T-helper 22 cell (primary cell): ENCODE results near the gene DENND1A.

Experiments used
- DNase-seq: peaks from one replicate; pipeline ENCODE4 v3.0.0-alpha.2; 2020; ENCODE audit warnings: low read depth

Gene DENND1A

DNA sequence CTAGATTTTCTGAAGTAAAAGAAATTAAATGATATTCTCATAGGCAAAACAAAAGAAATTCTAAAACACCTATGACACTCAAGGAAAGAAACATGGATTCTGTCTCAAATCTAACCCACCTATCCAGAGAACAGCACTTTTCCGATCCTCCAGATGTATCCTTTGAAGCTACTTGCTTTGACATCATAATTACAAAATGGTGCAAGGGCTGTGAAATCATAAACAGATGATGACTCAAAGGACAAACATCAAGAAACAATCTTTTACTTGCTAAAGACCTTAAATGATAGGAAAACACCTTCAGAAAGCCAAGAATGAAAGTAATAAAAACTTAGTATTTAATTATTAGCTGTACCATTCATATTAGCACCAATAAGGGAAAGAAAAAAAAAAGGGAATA, 202.6 kb downstream of the DENND1A start:
- no peak for DNase-seq

DNA sequence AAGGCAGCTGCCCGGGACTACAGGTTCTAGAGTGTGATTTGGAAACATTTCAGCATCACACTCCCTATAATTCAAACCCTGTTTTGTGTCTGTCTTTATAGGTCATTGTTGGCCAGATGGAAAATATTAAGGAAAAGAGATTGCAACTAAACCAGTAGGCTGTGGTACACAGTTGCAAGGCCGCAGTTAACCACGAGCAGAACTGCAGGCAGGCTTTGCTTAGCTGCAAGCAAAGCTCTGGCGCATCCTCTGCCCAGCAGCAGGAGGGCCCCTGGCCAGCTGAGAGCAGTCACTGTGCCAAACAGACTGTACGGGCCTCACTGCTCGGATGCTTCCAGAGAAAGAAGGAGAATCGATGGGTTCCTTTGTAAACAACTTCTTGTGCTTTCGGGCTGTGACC, 204.5 kb downstream of the DENND1A start:
- no peak for DNase-seq

DNA sequence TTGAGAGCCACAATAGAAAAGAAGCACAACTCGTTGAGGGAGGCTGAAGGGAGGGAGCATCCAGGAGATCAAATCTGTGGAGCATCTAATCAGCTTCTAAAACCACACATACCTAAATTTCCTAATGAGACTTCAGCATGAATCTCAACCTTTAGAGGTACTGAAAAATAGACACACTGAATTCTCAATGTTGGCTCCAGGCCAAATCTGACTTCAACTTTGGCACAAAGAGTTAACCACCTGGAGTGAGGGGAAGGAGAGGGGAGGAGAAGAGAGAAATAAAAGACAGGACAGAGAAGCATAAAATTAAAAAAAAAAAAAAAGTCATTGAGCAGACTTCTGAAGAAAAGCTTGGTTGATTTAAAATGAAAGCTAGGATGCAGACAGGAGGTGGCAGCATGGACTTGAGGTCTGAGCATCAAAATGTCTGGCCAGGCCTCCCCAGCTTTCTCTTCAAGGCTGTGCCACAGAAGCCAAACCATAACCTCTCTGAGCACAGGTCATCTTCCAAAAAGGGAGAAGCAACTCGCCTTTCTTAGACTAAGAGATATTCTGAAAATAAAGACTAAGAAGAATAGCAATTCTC, 205.6 kb downstream of the DENND1A start:
- DNase-seq: no peak

DNA sequence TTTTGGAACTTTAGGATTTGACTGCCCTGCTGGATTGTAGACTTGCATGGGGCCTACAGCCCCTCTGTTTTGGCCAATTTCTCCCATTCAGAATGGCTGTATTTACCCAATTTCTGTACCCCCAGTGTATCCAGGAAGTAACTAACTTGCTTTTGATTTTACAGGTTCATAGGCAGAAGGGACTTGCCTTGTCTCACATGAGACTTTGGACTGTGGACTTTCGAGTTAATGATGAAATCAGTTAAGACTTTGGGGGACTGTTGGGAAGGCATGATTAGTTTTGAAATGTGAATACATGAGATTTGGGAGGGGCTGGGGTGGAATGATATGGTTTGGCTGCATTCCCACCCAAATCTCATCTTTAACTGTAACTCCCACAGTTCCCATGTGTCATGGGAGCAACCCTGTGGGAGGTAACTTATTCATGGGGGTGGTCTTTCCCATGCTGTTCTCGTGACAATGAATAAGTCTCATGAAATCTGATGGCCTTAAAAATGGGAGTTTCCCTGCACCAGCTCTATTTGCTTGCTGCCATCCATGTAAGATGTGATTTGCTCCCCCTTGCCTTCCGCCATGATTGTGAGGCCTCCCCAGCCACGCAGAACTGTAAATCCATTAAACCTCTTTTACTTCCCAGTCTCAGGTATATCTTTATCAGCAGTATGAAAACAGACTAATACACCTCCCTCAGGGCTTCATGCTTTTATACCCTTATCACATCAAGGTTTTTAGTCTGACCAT, 206.6 kb downstream of the DENND1A start:
- DNase-seq: no peak

DNA sequence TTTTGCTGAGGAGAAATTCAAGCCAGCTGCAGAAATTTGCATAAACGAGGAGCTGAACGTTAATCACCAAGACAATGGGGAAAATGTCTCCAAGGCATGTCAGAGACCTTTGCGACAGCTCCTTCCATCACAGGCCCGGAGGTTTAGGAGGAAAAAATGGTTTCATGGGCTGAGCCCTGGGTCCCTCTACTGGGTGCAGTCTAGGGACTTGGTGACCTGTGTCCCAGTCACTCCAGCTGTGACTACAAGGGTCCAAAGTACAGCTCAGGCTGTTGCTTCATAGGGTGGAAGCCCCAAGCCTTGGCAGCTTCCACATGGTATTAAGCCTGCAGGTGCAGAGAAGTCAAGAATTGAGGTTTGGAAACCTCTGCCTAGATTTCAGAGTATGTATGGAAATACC, 207.5 kb downstream of the DENND1A start:
- no peak for DNase-seq

DNA sequence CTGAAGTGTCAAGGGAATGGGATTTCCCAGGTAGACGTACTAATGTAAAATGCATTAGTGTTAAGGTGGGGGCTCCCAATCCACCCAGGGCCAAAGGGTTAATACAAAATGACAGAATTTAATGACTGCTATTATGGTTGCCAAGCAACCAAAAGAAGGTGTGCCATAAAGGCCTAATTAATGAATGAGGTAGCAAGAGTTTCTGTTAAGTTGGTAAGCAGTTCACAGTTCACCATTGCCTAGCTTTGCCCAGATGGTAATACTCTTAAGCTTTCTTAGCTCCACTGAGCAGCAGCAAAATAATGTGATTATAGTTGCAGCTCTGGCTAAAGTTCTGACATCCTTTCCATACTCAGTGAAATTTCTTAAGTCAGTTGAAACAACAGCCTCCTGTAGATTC, 211.7 kb downstream of the DENND1A start:
- DNase-seq: no peak

DNA sequence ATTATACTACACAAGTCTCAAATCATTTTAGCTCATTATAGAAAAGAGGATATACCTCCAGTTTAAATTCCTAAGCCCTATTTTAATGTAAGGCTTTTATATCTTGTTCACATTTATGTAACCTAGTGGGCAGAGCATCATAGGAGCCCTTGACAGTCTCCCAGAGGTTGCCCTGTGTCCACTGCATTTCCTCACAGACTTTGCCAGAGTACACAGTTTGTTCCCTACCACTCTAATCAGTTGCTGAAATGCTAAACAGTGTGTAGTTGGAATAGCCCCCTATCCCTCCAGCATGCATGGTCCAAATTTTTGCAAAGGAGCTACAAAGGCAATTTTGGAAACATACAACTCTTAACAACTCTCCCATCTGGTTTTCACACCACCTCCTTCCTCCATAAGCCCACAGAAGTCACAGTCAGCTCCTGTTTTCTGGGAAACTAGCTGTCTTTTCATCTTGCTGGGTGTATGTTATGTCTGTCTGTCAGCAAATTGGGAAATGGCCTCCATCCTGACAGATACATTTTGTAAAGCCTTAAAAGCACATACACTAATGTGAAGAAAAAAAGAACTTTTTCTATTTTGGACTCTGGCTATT, 212.2 kb downstream of the DENND1A start:
- DNase-seq: no peak

DNA sequence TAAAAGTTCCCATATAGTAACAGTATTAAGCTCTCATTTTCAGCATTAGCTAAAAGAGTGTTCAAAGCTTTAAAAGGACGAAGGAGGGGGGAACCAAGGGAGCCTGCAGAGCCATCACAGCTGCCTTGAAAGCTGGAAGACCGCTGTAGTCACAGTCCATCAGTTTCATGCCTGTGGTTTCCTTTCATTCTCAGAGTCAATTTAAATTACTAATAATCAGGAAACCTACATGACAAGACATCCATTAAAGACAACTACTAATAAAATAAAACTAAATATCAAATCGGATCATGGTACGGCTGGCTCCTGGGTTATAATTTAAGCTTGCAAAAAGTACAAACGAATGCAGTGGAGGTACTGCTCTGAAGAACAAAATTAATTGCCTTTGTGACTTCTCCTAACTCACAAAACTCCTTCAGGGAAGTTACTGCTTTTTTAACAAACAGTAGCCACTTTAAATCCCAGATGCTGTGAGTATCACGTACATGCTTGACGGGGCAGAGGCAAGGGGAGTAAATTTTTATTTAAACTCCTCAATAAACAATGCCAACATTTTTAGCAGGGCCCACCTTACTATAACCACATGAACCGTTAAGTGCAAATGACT, 213.5 kb downstream of the DENND1A start:
- DNase-seq: no peak

DNA sequence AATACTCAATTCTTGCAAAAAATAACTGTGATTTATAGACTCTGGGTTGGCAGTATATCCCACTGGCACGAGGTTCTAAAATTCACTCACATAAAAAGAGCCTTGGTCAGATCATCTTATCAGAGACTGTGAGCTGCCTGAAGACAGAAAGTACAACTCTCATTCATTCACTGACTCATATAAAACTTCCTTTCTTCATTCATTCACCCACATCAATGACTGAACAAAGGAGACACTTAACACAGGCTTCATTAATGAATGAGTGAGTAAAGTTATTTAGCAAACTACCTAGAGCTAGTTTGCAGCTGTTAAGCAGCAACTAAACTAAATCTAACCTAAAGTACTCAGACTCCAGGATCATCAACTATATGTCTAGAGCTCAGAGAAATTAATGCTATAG, 214.7 kb downstream of the DENND1A start:
- no peak for DNase-seq

DNA sequence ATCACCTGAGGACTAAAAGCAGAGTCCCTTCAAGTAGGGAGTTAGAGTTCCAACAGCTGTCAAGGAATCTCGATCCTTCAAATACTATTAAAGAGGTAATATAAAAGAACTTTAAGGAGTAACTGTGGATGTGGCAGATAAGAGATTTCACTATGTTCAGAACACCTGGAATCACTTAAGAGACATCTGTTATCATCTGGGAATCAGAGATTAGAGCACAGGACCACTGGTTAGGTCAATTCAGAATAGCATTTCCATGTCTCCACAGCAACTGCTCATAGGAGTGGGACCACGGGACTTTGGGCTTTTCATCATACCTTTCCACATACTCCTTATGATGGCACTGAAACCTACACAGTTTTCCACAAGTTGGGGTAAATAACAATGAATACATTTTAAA, 216.6 kb downstream of the DENND1A start:
- no peak for DNase-seq

DNA sequence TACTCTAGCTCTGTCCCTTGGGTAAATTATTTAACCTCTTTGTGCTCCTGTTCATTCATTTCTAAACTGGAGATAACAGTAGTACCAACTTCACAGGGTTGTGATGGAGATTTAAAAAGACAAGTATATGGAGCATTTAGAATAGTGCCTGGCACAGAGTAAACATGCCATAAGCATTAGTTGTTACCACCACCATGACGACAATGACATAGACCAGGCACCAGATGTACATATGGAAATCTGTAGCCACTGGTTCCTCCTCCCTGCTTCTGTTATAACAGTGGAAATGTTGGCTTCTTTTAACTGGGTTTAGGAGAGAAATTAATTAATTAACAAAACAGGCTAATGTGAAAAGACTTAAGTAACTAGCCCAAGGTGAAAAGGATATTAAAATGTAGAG, 217.5 kb downstream of the DENND1A start:
- no peak for DNase-seq

DNA sequence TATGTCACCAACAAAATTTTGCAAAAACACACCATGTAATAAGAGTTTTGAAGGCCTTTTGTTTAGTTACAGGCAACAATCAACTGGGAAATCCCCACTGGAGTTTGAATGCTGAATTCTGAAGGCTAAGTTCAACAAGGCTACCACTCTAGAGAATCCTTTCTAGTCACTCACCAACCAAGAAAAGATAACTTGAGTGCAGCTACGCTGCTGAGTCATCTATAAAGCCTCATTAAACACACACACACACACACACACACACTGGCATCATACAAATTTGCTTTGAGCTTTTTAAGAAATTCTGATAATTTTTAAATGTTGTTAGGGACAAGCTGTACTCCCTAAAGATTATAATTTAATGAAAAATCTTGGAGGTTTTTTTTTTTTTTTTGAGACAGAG, 219.6 kb downstream of the DENND1A start:
- no peak for DNase-seq

DNA sequence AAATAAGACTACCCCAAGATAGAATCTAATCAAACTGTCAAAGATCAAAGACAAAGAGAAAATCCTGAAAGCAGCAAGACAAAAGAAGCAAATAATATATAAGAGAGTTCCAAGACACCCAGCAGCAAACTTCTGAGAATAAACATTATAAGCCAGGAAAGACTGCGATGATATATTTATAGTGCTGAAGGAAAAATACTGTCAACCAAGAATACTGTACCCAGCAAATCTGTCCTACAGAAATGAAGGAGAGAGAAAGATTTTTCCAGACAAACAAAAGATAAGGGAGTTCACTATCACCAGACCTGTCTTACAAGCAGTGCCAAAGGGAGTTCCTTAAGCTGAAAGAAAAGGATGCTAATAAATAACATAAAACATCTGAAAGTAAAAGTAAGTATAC, 227.4 kb downstream of the DENND1A start:
- DNase-seq: no peak

DNA sequence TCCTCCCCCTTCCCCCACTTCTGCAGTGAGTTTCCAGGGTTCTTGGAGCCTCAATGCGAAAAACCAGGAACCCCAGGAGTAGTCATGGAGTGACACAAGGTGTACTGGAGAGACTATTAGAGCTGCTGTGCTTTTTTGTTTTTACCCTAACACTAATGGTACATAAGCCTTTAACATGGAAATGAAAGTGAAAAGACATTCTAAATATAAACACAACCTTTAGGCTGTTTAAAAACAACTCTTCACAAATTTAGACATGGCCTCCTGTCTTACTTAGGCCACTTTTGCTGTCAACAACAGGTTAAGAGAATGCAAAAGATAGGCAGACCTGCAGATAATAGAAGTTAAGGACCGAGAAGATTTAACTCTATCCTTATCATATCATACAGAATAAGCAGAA, 232.2 kb downstream of the DENND1A start:
- no peak for DNase-seq

DNA sequence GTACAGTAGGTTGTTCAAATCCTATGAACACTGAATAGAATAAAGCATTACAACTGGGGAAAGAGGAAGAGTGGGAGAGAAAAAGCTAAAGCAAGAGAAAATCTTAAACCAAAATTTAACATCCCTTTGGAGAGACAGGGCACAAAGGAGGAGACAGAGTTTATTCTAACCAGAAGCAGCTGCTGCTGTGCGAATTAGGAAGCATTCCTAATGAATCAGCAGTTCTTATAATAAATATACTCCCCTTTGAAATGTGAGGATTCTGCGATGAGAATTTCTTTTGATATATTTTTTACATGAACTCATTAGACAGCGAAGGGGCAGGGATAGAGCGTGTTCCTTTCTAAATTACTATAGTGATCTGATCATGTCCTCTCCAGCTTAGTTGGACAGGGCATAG, 233.4 kb downstream of the DENND1A start:
- DNase-seq: no peak

DNA sequence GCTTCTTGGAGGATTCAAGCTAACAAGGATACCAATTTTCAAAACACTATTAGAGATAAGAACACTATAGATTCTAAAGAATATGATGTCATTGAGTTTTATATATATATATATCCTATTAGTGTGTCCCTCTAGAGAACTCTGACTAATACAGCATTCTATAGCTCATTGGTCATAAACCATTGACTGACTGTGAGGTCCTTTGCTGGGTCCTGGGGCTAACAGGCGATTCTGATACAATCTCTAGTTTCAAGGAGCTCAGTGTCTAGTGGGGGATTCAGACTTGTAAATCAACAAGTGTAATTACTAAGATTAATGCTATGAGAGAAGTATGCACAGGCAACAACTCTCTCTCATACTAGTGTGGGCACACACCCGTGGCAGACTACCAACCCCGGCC, 234.5 kb downstream of the DENND1A start:
- DNase-seq: no peak

DNA sequence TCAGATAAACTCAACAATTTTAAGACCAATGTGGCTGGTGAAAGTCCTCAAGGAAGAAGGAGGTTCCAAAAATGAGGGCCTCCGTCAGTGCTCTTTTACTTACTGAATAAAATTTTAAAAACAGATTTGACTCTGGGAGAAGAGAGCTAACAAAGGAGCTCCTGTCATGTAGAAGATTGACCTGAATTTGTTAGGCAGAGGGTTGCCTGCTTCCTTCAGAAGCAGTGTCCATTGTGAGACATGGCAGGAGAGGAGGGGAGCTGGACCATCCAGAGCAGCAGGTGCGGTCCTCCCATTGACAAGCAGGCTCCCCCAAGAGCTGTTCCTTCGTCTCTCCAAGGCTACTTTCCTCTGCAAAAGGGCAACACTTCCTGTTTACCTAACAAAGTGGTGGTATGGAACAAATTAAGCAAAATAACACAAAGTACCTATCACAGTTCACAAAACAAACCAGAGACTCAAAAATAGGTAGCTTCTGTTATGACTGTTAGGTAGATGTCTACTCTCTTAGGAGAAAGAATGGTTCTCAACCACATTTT, 238.1 kb downstream of the DENND1A start:
- DNase-seq: no peak

DNA sequence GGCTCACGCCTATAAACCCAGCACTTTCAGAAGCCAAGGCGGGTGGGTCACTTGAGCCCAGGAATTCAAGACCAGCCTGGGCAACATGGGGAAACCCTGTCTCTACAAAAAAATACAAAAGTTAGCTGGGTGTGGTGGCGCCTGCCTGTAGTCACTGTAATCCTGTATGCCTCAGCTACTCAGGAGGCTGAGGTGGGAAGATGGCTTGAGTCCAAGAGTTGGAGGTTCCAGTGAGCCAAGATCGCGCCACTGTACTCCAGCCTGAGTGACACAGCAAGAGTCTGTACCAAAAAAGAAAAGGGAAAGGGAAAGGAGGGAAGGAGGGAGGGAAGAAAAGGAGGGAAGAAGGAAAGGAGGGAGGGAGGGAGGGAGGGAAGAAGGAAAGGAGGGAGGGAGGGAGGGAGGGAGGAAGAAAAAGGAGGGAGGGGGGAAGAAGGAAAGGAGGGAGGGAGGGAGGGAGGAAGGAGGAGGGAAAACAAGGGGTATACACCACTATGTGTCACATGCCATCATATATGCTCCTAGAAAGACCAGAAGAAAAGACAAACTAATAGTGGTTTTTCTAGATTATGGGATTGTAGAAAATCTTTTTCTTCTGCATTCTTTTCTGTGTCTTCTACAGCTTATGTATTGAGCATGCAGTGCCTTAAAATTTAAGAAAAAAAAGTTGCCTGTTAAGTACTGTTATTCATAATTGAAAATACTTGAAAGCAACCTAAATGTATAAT, 240.1 kb downstream of the DENND1A start:
- no peak for DNase-seq

DNA sequence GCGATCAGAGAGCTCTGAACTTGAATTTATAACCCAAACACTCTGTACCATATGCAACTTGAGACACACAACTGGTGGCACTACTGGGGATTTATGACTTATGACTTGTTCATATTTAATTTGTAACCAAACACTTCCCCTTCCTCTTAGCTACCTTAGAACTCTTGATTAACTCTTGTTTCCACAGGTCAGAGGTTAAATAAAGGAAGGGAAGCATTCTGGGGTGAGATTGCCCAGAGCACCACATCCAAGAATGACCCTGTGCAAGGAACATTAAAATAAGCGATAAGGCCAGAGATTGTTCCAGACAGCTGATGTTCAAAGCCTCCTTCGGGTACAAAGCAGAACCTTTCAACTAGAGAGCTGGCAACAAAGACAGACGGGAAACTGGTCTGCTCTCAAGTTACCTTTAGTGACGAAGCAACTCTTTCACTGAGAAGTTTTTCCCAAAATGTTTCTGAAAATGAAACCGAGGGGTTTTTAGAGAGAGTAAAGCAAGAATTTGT, 242.6 kb downstream of the DENND1A start:
- no peak for DNase-seq

DNA sequence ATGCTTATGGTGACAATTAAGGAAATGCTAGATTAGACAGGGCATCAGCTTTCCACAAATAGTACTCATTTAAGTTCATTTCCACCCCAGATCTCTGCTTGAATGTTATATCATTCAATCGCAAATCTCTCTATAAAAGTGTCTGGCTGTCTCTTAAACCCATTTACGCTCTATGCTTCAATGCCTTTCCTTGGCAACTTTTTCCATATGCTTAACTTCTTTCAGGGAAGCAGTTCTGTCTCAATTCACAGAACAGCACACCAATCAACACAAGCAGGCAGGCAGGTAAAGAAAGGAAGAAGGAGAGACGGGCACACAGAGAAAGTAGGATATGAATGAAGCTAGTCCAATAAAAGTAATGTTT, 243.1 kb downstream of the DENND1A start:
- no peak for DNase-seq

DNA sequence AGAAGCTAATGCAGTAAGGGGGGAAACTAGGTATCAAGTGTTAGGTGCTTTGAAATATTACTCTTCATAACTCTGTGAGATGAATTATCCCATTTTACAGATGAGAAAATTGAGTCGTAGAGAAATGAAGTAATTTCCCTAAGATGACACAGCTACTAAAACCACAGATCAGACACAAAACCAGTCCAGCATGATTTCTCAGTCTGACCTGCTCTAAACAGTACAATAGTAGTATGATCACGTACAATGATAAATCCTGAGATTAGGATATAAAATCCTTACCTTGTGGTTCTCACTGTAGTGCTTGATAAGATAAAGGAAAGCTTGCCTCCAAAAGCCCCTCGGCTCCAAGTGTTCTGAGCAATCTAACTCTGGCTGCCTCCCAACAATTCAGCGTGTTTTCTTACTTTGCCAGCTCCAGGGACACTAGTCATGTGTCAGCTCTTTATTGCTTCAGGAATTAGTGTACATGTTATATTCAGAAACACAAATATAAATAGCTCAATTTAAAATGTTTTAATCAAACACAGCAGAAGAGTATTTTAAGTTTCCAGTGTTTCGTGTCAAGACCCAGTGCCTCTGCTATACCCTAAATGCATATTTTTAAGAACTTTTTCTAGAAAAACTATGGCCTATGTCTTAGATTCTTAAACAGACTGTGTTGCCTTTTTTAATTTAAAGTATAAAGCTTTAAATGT, 243.6 kb downstream of the DENND1A start:
- DNase-seq: no peak
